Temporal lobe (tissue), 2 donors: ENCODE measurements around the gene MESD. TPM values are rescaled to one million over a fixed set of nuclear protein-coding genes. Genes with fewer than 3 reads are reported as not detected.

Experiments used
- small RNA-seq: library from RNA; depleted of rRNA; stranded (forward); fragments of <200 nt; gene quantifications from one replicate; pipeline ENCODE3, GENCODE V24; 2014; ENCODE audit warnings: low replicate concordance
- total RNA-seq: library from RNA; depleted of rRNA; stranded (reverse); fragments of >200 nt; gene quantifications from one replicate; pipeline ENCODE4 v1.2.3, GENCODE V29; 2014

The MESD gene
- total RNA-seq, 1 donor from 2014 or later = 10.3 TPM

Small RNAs within 50 kb of the gene (small RNA-seq; reads per million reads assigned to genes)
- gene MIR4514 = not detected

Other genes with a start within 250 kb of the MESD start
- 3.9 TPM for gene CEMIP, start 210.4 kb downstream of the MESD start, total RNA-seq
- gene TLNRD1, start 11.1 kb upstream of the MESD start, total RNA-seq = 6.9 TPM
- gene CFAP161, start 144.5 kb upstream of the MESD start, total RNA-seq = 2.2 TPM
- 1.2 TPM for gene IL16, start 207.1 kb upstream of the MESD start, total RNA-seq